GM18867 (cell line): ENCODE measurements around the gene HSPB6.
A peak's percentile ranks its signal among the peaks of the same experiment; 100 is the strongest.

Experiments
- ATAC-seq: cut with Tn5 transposase; IDR thresholded peaks from one replicate; pipeline ENCODE4 v1.9.1; 2021; ENCODE audit warnings: mild to moderate bottlenecking, moderate library complexity; ENCODE audit not compliant: unreplicated experiment

Gene HSPB6

GRCh38 chr19:35746531-35746930 lies 10.3 kb downstream of the HSPB6 start:
- ATAC-seq, result no peak

- ATAC-seq, result no peak
Observed at GRCh38 chr19:35746087-35746462, 10.8 kb downstream of the HSPB6 start.

GRCh38 chr19:35745328-35746086 lies 11.3 kb downstream of the HSPB6 start, which contains the start of the genes PSENEN and U2AF1L4:
TSS of gene PSENEN (plus strand) at chr19:35745651. CDS start at chr19:35745931, 280 bp downstream.
TSS of gene U2AF1L4 (minus strand) at chr19:35745418. CDS start at chr19:35745391, 27 bp downstream.
- peak; percentile 36 for ATAC-seq

GRCh38 chr19:35744430-35745327 lies 12.2 kb downstream of the HSPB6 start:
- ATAC-seq, result peak; percentile 41

GRCh38 chr19:35743640-35744429 lies 13.0 kb downstream of the HSPB6 start:
- ATAC-seq, result no peak

GRCh38 chr19:35742121-35742724 lies 14.6 kb downstream of the HSPB6 start, which contains the start of gene IGFLR1:
TSS of gene IGFLR1 (minus strand) at chr19:35742452. CDS start at chr19:35741180, 1,272 bp downstream.
- no peak for ATAC-seq

- no peak for ATAC-seq
Observed at GRCh38 chr19:35741203-35741515, 15.7 kb downstream of the HSPB6 start.

GRCh38 chr19:35740423-35741202 lies 16.2 kb downstream of the HSPB6 start:
- peak; percentile 50 for ATAC-seq

GRCh38 chr19:35740108-35740422 lies 16.8 kb downstream of the HSPB6 start:
- no peak for ATAC-seq

- no peak for ATAC-seq
Observed at GRCh38 chr19:35739275-35740107, 17.3 kb downstream of the HSPB6 start.

GRCh38 chr19:35738887-35739229 lies 18.0 kb downstream of the HSPB6 start:
- ATAC-seq, result no peak

- no peak for ATAC-seq
Observed at GRCh38 chr19:35738021-35738886, 18.6 kb downstream of the HSPB6 start.

- no peak for ATAC-seq
Observed at GRCh38 chr19:35736913-35737886, 19.6 kb downstream of the HSPB6 start.

- no peak for ATAC-seq
Observed at GRCh38 chr19:35734889-35735288, 21.9 kb downstream of the HSPB6 start.

- ATAC-seq, result no peak
Observed at GRCh38 chr19:35734273-35734672, 22.6 kb downstream of the HSPB6 start.

GRCh38 chr19:35733180-35734125 lies 23.4 kb downstream of the HSPB6 start:
- no peak for ATAC-seq
